ENCODE data around the gene IFNA10. TPM values are rescaled to one million over a fixed set of nuclear protein-coding genes. Genes with fewer than 3 reads are reported as not detected.
A peak's percentile ranks its signal among the peaks of the same experiment; 100 is the strongest.
"Not testable (repeated sequence)": the region's sequence is repeated elsewhere in the genome, so short reads cannot be mapped to it uniquely, and the experiment has no call there.

The IFNA10 gene
- total and polyA plus RNA-seq, 5 donors from 2014 or later, result not detected

DNA sequence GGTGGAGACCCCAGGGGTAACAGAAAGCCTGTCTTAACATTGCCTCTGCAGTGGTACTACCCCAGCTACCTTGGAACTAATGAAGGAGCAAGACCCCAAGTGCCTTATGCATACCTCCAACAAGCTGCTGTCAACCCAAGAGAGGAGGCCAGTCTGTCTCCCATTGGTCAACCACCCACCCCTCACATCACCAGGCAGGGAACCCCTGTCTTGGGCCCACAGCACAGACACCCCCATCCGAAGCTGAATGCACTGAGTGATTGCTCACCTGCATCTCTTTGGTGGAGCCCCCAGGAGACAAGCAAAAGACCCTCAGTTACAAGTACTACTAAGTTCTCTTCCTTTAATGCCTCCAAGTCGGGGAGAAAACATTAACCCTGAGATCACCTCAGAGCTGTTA lies 5.2 kb upstream of the IFNA10 start:
- H3K9me3 Mint-ChIP-seq; DNase-seq; H3K36me3 ChIP-seq (ENCODE audit: control insufficient read depth, insufficient read depth, low read length): not testable (repeated sequence)

DNA sequence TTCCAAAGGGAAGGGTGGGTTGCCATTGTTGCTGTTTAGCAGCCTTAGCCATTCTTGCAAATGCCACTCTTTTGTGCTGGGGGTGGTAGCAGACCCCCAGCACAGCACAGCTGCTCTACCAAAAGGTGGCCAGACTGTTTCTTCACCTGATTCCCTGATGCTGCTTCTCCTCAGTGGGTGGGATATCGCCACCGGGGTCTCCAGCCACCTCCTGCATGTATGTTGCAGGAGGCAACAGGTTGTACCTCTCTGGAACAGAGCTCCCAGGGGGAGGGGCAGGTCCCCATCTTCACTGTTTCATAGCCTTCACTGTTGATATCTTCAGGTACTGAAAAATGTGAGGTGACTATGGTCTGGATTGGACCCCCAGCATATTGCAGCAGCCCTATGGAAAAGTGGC lies 3.8 kb upstream of the IFNA10 start:
- H3K4me3 ChIP-seq (ENCODE audit: low read depth, low read length); H3K9me3 Mint-ChIP-seq; H3K27ac ChIP-seq (ENCODE audit: insufficient read depth, low read length, poor library complexity, severe bottlenecking); H3K27me3 ChIP-seq (ENCODE audit: control insufficient read depth, insufficient read depth, low read length); H3K4me1 ChIP-seq (ENCODE audit: control insufficient read depth, insufficient read depth, low read length, poor library complexity, severe bottlenecking); H3K27ac Mint-ChIP-seq; ATAC-seq (ENCODE audit: low read depth in 2 of 2); H3K4me1 Mint-ChIP-seq; H3K36me3 Mint-ChIP-seq; H3K36me3 ChIP-seq (ENCODE audit: control insufficient read depth, insufficient read depth, low read length); H3K9me3 ChIP-seq (ENCODE audit: control insufficient read depth in 2 of 2, low read length in 2 of 2); H3K4me3 Mint-ChIP-seq; DNase-seq: not testable (repeated sequence)
- H3K27me3 Mint-ChIP-seq, result peaks cover 26% of the 10 kb centered on the region

More for the DNA sequence above, 5.2 kb upstream of the IFNA10 start:
- H3K4me1 Mint-ChIP-seq; H3K9me3 ChIP-seq (ENCODE audit: control insufficient read depth in 2 of 2, low read length in 2 of 2); H3K4me3 Mint-ChIP-seq; H3K4me3 ChIP-seq (ENCODE audit: low read depth, low read length); H3K27ac Mint-ChIP-seq; H3K4me1 ChIP-seq (ENCODE audit: control insufficient read depth, insufficient read depth, low read length, poor library complexity, severe bottlenecking); H3K36me3 Mint-ChIP-seq; H3K27me3 ChIP-seq (ENCODE audit: control insufficient read depth, insufficient read depth, low read length); ATAC-seq (ENCODE audit: low read depth in 2 of 2); H3K27ac ChIP-seq (ENCODE audit: insufficient read depth, low read length, poor library complexity, severe bottlenecking): not testable (repeated sequence)
- H3K27me3 Mint-ChIP-seq, result peaks cover 28% of the 10 kb centered on the region

DNA sequence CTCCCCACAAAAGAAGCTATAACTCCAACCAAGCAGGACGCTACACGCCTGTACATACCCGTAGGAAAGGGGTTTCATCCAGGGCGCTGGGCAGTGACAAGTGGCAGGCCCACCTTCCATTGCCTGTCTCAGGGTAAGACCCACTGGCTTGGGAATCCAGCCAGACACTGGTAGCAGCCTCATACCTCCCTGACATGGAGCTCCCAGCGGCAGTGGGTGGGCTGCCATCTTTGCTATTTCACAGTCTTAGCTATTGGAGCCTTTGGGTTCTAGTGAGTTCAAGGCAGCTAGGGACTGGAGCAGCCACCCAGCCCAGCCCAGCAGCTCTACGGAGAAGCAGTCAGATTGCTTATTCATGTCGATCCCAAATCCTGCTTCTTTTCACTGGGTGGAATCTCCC lies 3.4 kb upstream of the IFNA10 start:
- Mint-ChIP-seq H3K36me3 (no peaks in the 10 kb centered on the region), H3K27ac (no peak overlapping the region), H3K27me3 (peaks cover 25% of the 10 kb centered on the region), H3K4me3 (no peak overlapping the region), H3K4me1 (peaks cover 0 to 4% (median 2%) of the 10 kb centered on the region in 4 donors), H3K9me3 (no peaks in the 10 kb centered on the region)
- Histone ChIP-seq H3K9me3 (ENCODE audit: control insufficient read depth in 2 of 2, low read length in 2 of 2) (no peaks in the 10 kb centered on the region), H3K36me3 (ENCODE audit: control insufficient read depth, insufficient read depth, low read length) (no peaks in the 10 kb centered on the region), H3K4me3 (ENCODE audit: low read depth, low read length) (no peak overlapping the region), H3K27ac (ENCODE audit: insufficient read depth, low read length, poor library complexity, severe bottlenecking) (no peak overlapping the region), H3K27me3 (ENCODE audit: control insufficient read depth, insufficient read depth, low read length) (no peaks in the 10 kb centered on the region), H3K4me1 (ENCODE audit: control insufficient read depth, insufficient read depth, low read length, poor library complexity, severe bottlenecking) (no peaks in the 10 kb centered on the region)
- DNase-seq, result no peak
- ATAC-seq (ENCODE audit: low read depth in 2 of 2), result no peak

DNA sequence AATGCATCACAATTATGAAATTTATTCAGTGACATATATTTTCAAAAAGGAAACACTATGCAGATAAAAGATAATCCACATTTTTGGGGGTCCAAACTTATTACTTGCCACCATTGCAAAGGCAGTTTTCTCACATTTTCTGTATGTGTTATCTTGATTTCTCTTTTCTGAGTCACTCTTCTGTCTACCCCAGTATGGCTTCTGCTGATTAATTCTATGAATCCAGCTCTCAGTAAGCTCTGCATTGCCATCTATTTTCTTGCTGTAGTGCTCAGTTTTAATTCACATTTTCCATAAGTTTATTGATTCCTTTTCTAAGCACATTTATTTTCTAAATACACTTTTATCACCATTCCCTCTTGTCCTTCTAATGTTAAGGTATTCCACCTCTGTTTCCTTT lies 1.7 kb downstream of the IFNA10 start:
- H3K27ac Mint-ChIP-seq, result no peak overlapping the region
- H3K27me3 Mint-ChIP-seq, result peaks cover 24% of the 10 kb centered on the region
- no peaks in the 10 kb centered on the region for H3K9me3 ChIP-seq (ENCODE audit: control insufficient read depth in 2 of 2, low read length in 2 of 2)

DNA sequence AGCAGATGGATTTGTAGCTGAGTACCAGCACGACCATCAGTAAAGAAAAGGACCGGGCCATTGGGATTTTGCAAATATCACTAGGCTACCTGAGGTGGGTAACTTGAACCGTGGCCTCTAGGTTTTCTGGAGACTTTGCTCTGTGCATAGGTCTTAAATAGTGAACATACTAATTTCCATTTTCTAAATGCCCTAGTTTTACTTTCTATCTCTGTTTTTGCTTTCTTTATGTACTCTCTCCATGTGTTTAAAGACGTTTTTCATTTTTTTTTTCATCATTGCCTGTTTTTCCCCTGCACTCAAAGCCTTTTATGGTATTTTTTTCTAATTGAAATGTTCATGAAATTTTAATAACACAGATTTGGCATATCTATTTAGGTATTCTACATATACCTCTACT lies 4.8 kb downstream of the IFNA10 start, which contains the start of gene IFNA7:
Gene IFNA7 (minus strand): TSS at position 101 of the 400 bp plus-strand sequence. CDS start 40 bp downstream, at position 61.
- H3K4me1 ChIP-seq (ENCODE audit: control insufficient read depth, insufficient read depth, low read length, poor library complexity, severe bottlenecking); H3K27ac ChIP-seq (ENCODE audit: insufficient read depth, low read length, poor library complexity, severe bottlenecking); H3K36me3 Mint-ChIP-seq; H3K4me3 ChIP-seq (ENCODE audit: low read depth, low read length); H3K4me1 Mint-ChIP-seq; DNase-seq; H3K9me3 ChIP-seq (ENCODE audit: control insufficient read depth in 2 of 2, low read length in 2 of 2); H3K27me3 ChIP-seq (ENCODE audit: control insufficient read depth, insufficient read depth, low read length); H3K27ac Mint-ChIP-seq; H3K4me3 Mint-ChIP-seq; H3K36me3 ChIP-seq (ENCODE audit: control insufficient read depth, insufficient read depth, low read length); ATAC-seq (ENCODE audit: low read depth in 2 of 2); H3K9me3 Mint-ChIP-seq: not testable (repeated sequence)
- peaks cover 23% of the 10 kb centered on the region for H3K27me3 Mint-ChIP-seq

More for the DNA sequence above, 1.7 kb downstream of the IFNA10 start:
- no peak overlapping the region for H3K4me3 Mint-ChIP-seq
- no peaks in the 10 kb centered on the region for H3K36me3 Mint-ChIP-seq
- DNase-seq (no peak), ATAC-seq (ENCODE audit: low read depth in 2 of 2) (no peak)
- Histone ChIP-seq H3K27me3 (ENCODE audit: control insufficient read depth, insufficient read depth, low read length) (peaks cover 2% of the 10 kb centered on the region), H3K36me3 (ENCODE audit: control insufficient read depth, insufficient read depth, low read length) (no peaks in the 10 kb centered on the region), H3K27ac (ENCODE audit: insufficient read depth, low read length, poor library complexity, severe bottlenecking) (no peak overlapping the region), H3K4me1 (ENCODE audit: control insufficient read depth, insufficient read depth, low read length, poor library complexity, severe bottlenecking) (no peaks in the 10 kb centered on the region), H3K4me3 (ENCODE audit: low read depth, low read length) (no peak overlapping the region)
- H3K9me3 Mint-ChIP-seq, result peaks cover 0 to 3% (median 0%) of the 10 kb centered on the region in 7 donors
- no peaks in the 10 kb centered on the region for H3K4me1 Mint-ChIP-seq

DNA sequence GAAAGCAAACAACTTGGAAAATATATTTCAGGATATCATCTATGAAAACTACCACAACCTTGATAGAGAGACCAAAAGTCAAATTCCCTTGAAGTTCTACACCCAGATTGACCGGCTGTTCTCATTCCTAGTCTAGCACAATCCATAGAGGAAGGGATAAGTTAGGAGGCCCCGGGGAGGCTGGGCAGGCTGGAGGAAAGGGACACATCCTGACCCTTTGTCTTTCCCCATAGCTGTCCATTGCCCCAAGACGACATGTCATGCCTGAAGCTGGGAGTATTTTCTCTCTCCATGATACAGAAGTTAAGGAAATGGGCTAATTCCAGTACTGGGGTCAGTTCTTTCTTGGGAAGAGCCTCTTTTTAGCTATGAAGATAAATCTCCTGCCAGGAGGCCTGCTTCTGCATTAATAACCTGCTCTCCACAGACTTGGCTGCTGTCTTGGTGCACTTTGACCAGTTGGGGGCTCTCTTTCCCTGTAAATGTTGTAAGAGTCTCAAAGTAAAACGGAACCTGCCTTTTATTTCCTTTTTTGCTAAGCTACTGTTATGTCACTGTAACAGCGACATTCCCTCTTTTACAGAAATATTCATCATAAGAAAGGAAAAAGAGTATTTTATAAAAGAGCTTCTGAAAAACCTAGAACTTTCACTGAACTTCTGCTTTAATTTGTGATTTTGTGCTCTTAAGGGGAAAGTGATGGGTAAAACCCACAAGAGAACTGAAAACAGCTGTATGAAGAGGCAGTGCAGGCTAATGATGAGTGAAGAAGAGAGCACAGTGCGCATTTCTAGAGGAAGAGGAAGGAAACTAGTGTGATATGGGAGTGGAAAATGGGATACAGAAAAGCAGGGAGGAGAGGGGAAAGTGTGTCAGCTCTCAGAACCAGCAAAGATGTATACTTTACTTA lies 11.8 kb downstream of the IFNA10 start:
- H3K27me3 ChIP-seq (ENCODE audit: control insufficient read depth, insufficient read depth, low read length); H3K27me3 Mint-ChIP-seq; H3K36me3 Mint-ChIP-seq; H3K4me3 ChIP-seq (ENCODE audit: low read depth, low read length); H3K9me3 Mint-ChIP-seq; H3K36me3 ChIP-seq (ENCODE audit: control insufficient read depth, insufficient read depth, low read length); H3K27ac ChIP-seq (ENCODE audit: insufficient read depth, low read length, poor library complexity, severe bottlenecking); H3K9me3 ChIP-seq (ENCODE audit: control insufficient read depth in 2 of 2, low read length in 2 of 2); H3K4me1 ChIP-seq (ENCODE audit: control insufficient read depth, insufficient read depth, low read length, poor library complexity, severe bottlenecking); H3K4me1 Mint-ChIP-seq: not testable (repeated sequence)
- peak overlapping the region in 2 of 3 donors; percentile 15 to 39 for H3K27ac Mint-ChIP-seq
- peak overlapping the region in 3 of 4 donors; percentile 5 to 72 (median 27) for H3K4me3 Mint-ChIP-seq
- ATAC-seq (ENCODE audit: low read depth in 2 of 2) (peak; percentile 71 to 73), DNase-seq (peak; percentile 4 to 39 (median 38))

DNA sequence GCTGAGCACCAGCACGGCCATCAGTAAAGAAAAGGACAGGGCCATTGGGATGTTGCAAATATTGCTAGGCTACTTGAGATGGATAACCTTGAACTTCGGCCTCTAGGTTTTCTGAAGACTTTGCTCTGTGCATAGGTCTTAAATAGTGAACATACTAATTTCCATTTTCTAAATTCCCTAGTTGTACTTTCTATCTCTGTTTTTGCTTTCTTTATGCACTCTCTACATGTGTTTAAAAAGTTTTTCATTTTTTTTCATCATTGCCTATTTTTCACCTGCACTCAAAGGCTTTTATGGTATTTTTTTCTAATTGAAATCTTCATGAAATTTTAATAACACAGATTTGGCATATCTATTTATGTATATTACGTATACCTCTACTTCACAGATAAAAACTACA lies 19.5 kb downstream of the IFNA10 start, which contains the start of gene IFNA4:
Gene IFNA4 (minus strand): TSS at position 101 of the 400 bp plus-strand sequence. CDS start 56 bp downstream, at position 45.
- not testable (repeated sequence) for H3K9me3 ChIP-seq (ENCODE audit: control insufficient read depth in 2 of 2, low read length in 2 of 2); H3K36me3 ChIP-seq (ENCODE audit: control insufficient read depth, insufficient read depth, low read length); H3K4me1 ChIP-seq (ENCODE audit: control insufficient read depth, insufficient read depth, low read length, poor library complexity, severe bottlenecking); H3K4me3 ChIP-seq (ENCODE audit: low read depth, low read length); H3K9me3 Mint-ChIP-seq; H3K27me3 ChIP-seq (ENCODE audit: control insufficient read depth, insufficient read depth, low read length); ATAC-seq (ENCODE audit: low read depth in 2 of 2); H3K4me1 Mint-ChIP-seq; H3K27ac ChIP-seq (ENCODE audit: insufficient read depth, low read length, poor library complexity, severe bottlenecking); DNase-seq; H3K4me3 Mint-ChIP-seq; H3K27ac Mint-ChIP-seq; H3K36me3 Mint-ChIP-seq
- H3K27me3 Mint-ChIP-seq, result peaks cover 14% of the 10 kb centered on the region
